HepG2 (cell line): ENCODE measurements around the gene TRIM36.

Source experiments
- CTCF ChIP-seq: sonication (generic); formaldehyde crosslinking; IDR thresholded peaks from 2 replicates; pipeline ENCODE4 v1.5.0; 2020; ENCODE audit warnings: mild to moderate bottlenecking, missing genetic modification reagents, moderate library complexity
- JUND ChIP-seq: sonication (generic); formaldehyde crosslinking; IDR thresholded peaks from 2 replicates; pipeline ENCODE4 v1.8.0; 2022; ENCODE audit warnings: mild to moderate bottlenecking, missing genetic modification reagents
- POLR2A ChIP-seq, 2 experiments: IDR thresholded peaks; 2 replicates each; pipeline ENCODE4 v1.6.1; 2011; ENCODE audit warnings: low read depth in 2 of 2, low read length in 2 of 2, mild to moderate bottlenecking in 1 of 2, moderate library complexity in 1 of 2; ENCODE audit not compliant: insufficient read depth in 1 of 2
- REL ChIP-seq: sonication (generic); formaldehyde crosslinking; conservative IDR thresholded peaks from 2 replicates; pipeline ENCODE4 v1.8.0; 2022; ENCODE audit warnings: mild to moderate bottlenecking, missing genetic modification reagents, moderate library complexity
- ZFP1 ChIP-seq: IDR thresholded peaks from 2 replicates; pipeline ENCODE4 v1.6.1; 2016

DNA sequence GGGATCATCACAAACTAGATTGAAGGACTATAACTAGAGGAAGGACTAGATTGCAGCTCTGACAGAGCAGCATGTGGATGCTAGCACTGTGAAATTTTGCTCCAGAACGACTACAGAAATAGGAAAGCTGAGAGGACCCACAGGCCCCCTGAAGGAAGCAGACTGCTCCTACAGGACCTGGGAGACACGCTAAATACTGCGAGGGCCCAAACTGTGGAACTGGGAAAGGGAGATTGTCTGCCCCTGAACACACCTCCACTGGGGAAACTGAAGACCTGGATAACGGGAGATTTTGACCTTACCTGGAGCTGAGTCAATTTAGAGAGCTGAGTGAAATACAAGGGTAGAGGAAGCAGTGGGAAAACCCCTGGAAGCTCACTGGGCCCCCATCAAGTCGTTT lies 19.2 kb downstream of the TRIM36 start:
- TF ChIP-seq CTCF (CRISPR knock-in tag), result no peak
- no peak for TF ChIP-seq JUND (CRISPR knock-in tag)
- TF ChIP-seq POLR2A (IDR thresholded peaks at IDR 0.05; ENCODE audit: insufficient read depth in 1 of 2, low read depth in 2 of 2, low read length in 2 of 2), result no peak
- no peak for TF ChIP-seq ZFP1 (CRISPR knock-in tag)
- TF ChIP-seq REL (CRISPR knock-in tag), result no peak
